NCI-H1105 (cell line): ENCODE results near the gene MAD1L1.

Source experiments
- DNase-seq: peaks from one replicate; lab custom pipeline; 2025; lab: John Stamatoyannopoulos, UW

The MAD1L1 gene

GRCh38 chr7:2086229-2086628 lies 146.5 kb downstream of the MAD1L1 start:
- no peak for DNase-seq

DNA sequence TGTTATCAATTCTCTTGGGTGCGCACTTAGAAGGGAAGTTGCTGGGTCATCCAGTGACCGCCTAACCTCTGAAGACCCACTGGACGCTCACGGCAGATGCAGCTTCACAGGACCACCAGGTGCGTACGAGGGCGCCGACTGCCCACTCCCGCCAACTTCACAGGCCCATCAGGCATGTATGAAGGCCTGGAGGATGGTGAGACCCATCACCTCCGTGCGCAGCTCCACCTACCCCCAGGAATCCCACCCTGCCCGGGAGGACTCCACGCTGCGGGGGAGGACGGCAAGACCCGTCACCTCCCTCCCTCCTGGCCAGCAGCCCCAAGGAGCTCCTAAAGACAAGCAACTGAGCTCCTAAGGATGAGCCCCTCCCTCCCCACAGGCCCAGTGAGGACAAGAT lies 146.9 kb downstream of the MAD1L1 start:
- no peak for DNase-seq

- DNase-seq = no peak
These were observed 147.8 kb downstream of the MAD1L1 start for GRCh38 chr7:2084781-2085505.

GRCh38 chr7:2084331-2084730 lies 148.4 kb downstream of the MAD1L1 start:
- DNase-seq = no peak

- no peak for DNase-seq
These were observed 149.4 kb downstream of the MAD1L1 start for GRCh38 chr7:2083362-2083761.

DNA sequence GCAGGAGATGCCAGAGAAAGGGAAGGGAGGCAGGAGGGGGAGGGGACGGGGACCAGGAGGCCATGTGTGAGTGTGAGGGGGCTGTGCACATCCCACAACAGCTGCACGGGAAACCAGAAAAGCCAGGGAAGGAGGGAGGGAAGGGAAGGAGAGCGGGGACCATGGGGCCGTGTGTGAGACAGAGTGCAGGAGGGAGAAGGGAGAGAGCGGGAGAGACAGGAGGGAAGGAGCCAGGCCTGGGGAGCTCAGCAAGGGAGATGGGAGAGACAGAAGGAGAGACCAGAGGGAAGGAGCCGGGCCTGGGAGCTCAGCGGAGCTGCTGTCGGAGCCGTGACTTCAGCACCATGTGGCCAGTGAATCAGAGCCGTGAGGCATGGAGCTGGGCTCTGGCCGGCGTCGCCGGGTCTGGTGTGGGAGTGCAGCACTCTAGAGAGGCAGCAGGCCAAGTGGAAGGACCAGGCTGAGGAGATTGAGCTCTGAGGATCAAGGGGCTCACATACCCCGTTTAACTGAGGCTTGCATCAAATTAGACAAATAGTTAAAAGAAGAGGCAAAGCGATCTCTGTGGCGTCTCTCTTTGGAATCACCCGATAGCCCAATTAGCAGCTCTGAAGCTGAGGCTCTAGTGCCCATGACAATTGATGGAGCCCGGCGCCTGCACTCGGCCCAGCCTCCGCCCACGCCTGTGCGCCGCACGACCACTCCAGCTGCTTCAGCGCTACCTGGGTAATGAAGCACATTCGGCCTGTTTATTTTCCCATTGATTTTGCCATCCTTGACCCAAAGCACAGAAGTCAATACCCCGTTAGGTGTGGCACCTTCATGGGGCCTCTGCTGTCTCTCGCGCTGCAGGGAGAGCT lies 150.4 kb downstream of the MAD1L1 start:
- no peak for DNase-seq

DNA sequence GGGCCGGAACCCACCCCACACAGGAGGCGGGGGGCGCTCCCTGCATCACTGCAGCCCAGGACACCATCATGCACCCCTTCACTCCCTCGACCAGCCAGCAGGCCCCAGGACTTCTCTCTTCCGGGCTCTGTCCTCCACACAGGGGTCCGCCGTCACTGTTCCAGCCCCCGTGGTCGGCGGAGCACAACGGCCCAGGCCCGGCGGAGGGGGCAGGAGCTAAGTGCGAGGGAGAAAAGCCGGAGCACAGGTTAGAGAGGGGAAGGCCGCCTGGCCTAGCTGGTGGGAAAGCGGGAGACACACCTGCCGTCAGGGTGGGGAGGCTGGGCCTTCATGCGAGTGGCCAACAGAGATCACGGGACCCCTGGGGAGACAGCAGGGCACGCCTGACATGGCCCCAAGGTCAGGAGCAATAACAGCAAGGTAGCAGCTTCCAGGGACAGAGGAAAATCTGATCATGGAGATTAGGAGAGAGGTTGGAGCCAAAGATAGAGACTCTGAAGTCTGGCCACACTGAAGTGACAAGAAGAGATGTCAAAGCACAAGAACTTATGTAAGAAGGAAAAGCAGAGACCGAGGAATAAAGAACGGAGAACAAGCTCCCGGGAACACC lies 151.1 kb downstream of the MAD1L1 start:
- DNase-seq = no peak

GRCh38 chr7:2080477-2080876 lies 152.3 kb downstream of the MAD1L1 start:
- no peak for DNase-seq

GRCh38 chr7:2080060-2080387 lies 152.7 kb downstream of the MAD1L1 start:
- DNase-seq = no peak

DNA sequence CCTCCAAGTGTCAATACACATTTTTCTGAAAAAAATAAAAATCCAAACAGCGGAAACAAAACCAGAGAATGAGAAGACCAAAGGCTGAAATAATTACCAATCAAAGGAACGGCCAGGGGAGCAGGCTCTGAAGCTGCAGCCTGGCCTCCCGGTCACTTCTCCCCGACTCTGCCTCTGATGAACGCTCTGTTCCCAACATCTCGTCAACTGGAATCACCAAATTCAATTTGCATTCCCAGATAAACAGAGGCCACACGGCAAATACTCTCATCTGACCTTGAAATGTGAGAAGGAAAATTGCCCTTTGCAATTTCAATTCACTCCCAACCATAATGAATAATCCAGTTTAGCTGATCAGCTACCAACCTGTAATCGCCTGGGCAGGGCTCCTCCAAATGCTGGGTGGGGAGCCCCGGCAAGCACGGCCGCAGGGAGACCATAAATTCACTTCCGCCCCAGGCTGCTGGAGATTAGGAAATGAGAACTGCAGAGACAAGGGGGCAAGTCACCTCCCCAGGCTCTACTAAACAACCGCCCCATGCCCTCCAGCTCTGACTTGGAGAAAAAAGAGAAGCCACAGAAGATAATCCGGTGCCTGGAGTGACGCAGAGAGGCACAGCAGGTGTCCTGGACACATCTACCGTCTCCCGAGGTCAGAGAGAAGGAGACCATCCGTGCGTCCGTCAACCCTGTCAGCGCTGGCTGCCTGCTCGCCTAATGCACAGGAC lies 153.2 kb downstream of the MAD1L1 start:
- DNase-seq = no peak

DNA sequence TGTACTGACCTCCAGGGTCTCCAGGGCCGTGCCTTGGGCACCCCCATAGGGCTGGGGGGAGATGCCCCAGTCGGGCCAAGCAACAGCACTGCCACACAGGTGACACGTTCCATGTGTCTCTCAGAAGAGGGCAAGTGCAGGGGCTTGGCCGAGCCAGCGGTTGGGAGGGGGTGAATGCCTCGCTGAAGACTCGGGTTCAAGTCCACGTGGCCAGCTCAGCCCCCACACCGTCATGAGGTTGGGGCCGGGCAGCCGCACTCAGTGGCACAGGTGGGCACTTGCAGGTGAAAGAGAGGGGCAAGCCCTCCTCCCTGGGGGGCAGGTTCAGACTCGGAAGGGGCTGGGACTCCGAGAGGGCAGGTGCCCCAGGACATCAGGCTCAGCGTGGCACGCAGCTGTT lies 153.8 kb downstream of the MAD1L1 start:
- DNase-seq = no peak

- no peak for DNase-seq
These were observed 156.1 kb downstream of the MAD1L1 start for GRCh38 chr7:2076649-2077064.

GRCh38 chr7:2075811-2076210 lies 156.9 kb downstream of the MAD1L1 start:
- no peak for DNase-seq

GRCh38 chr7:2074691-2075090 lies 158.1 kb downstream of the MAD1L1 start:
- no peak for DNase-seq

DNA sequence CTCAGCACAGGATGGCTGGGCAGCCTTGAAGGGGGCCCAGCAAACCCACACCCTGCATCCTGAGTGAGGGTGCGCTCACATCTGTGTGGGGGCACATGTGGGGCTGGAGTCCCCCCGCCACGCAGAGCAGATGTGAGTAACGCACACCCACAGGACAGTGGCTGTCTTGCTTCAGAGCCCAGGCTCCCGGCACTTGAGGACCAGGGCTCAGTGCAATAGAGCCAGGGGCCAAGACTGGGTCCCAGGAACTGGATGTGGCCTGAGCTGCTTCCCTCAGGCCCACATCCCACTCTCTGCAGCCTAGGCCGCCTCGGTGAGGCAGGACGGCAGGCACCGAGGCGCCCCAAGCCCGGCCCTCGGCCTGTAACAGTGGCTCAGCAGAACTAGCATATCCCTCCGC lies 159.9 kb downstream of the MAD1L1 start:
- DNase-seq = no peak

GRCh38 chr7:2072042-2072441 lies 160.7 kb downstream of the MAD1L1 start:
- DNase-seq = no peak

- no peak for DNase-seq
These were observed 161.5 kb downstream of the MAD1L1 start for GRCh38 chr7:2071133-2071832.

DNA sequence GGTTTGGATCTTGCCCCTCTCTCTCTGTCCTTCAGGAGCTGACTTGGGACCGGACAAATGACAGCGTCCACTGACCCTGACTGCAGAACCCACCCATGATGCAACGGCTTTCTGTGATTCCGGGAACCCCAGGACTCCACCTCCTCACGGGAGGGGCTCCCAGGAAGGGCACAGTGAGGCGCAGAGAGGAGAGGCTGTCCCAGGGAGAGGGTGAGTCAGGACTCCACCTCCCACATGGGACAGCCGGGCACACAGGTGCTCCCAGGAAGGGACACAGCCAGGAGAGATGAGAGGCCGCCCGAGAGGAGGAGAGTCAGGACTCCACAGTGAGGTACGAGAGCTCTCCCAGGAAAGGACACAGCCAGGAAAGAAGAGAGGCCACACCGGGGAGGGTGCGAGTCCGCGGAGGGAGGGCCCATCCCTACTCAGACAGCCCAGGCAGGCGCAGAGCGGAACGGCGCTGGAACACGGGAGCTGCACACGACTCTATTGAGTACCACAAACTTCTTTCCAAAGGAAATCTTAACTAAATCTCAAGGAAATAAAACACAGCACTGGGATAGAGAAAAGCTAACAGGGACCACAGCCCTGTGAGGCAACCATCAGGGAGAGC lies 162.5 kb downstream of the MAD1L1 start:
- no peak for DNase-seq

GRCh38 chr7:2069472-2069860 lies 163.3 kb downstream of the MAD1L1 start:
- no peak for DNase-seq

DNA sequence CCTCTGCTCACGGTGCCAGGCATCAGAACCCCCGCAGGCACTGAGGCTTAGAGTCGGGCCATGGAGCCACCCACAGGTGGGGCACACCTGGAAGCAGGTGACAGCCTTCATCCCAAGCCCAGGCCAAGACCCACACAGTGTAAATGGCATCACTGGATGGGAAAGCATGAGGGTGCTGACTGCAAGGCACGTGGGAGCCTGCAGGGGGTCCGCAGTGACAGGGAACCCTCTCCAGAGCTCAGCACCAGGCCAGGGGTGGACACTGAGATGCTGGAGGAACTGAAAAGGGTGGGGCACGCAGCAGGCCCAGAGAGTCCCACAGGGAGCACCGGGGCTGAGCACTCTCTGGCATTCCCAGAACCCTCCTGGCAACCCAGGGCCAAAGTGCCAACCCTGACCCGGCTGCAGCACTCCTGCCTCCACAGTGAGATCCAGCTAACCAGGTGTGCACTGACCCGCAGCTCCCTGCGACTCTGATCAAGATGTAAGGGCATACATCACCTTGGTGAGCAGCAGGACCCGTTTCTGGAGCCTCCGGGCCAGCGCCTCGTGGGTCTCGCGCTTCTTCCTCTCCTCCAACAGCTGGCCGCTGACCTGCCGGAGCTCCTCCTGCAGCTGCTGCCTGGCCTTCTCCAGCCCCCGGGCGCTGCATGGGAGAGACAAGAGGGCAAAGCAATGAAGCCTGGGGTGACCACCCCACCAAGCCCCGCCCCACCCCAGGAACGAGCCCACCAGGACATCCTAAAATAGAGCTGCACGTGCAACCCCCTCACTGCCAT lies 163.9 kb downstream of the MAD1L1 start:
- no peak for DNase-seq
